ENCODE data around the gene RPP14. TPM values are rescaled to one million over a fixed set of nuclear protein-coding genes. Genes with fewer than 3 reads are reported as not detected.

The RPP14 gene
- total and polyA plus RNA-seq, 10 of the 15 experiments (the other 5 are each of a cell fraction or from before 2014, with no cell fraction given), result 9.1 to 21.2 (median 12.7) TPM

- no peak overlapping the region for H3K4me3 ChIP-seq
- no peak overlapping the region for H3K27ac ChIP-seq (ENCODE audit: control insufficient read depth, insufficient read depth)
- DNase-seq (ENCODE audit: low read depth, low spot score) (no peak), FAIRE-seq (no peak), ATAC-seq (no peak)
- TF ChIP-seq LARP7 (IDR thresholded peaks at IDR 0.05) (no peak), MXI1 (IDR thresholded peaks at IDR 0.05; ENCODE audit: low read depth, low read length) (no peak), KLF5 (IDR thresholded peaks at IDR 0.05; ENCODE audit: partially characterized antibody) (no peak), CBFB (IDR thresholded peaks at IDR 0.05; ENCODE audit: low read depth) (no peak), SIX5 (IDR thresholded peaks at IDR 0.05; ENCODE audit: low read depth, low read length, severe bottlenecking) (no peak)
- no peaks in the 10 kb centered on the region for H3K9me3 ChIP-seq (replicated peaks; ENCODE audit: control insufficient read depth, insufficient read depth, low read length)
- CTCF ChIA-PET, result interaction anchor here (0.7 to 0.9 kb wide), 2 partner anchors 10 to 83 kb away, joined by 3 read pairs; no protein-coding TSS in a partner anchor
- no peak overlapping the region for H3K4me2 ChIP-seq (ENCODE audit: control insufficient read depth, insufficient read depth)
- no peaks in the 10 kb centered on the region for H3K4me1 ChIP-seq (ENCODE audit: control insufficient read depth, insufficient read depth, low read length)
- intact Hi-C loops (cut with micrococcal nuclease; ENCODE audit: unreplicated experiment) (no loop called here), in situ Hi-C loops (cut with MboI) (no loop called here)
- H3K36me3 ChIP-seq (ENCODE audit: control insufficient read depth in 2 of 2, insufficient read depth in 2 of 2, low read length in 1 of 2), result peaks cover 0 to 12% of the 10 kb centered on the region in 2 experiments; a peak in 2 of 4 replicates
- RAD21 ChIA-PET (ENCODE audit: unreplicated experiment), result interaction anchor here (0.7 to 1.4 kb wide), 3 partner anchors 21 to 64 kb away, joined by 3 read pairs; no protein-coding TSS in a partner anchor
- BruUV-seq (replicated peaks), result no TSS peak
- no peaks in the 10 kb centered on the region for H3K79me2 ChIP-seq (ENCODE audit: control insufficient read depth, insufficient read depth, low read length)
- POLR2A ChIA-PET, result no interaction called here
- H4K20me1 ChIP-seq (ENCODE audit: control insufficient read depth, insufficient read depth), result no peaks in the 10 kb centered on the region
- no peak overlapping the region for H3K9ac ChIP-seq (ENCODE audit: control insufficient read depth, insufficient read depth, low read length)
- H2AFZ ChIP-seq (ENCODE audit: control insufficient read depth, low read depth, low read length), result no peak overlapping the region
- 85% methylated on average over 6 of the region's 6 CpGs for WGBS (ENCODE audit: insufficient coverage, insufficient replicate concordance, low lambda C conversion rate, missing lambda C conversion rate)
- SMC1A ChIA-PET (ENCODE audit: uncharacterized antibody, unreplicated experiment), result interaction anchor here (1.0 to 1.5 kb wide), 3 partner anchors 10 to 43 kb away, joined by 3 to 8 read pairs (median 5); no protein-coding TSS in a partner anchor
- no peaks in the 10 kb centered on the region for H3K27me3 ChIP-seq (replicated peaks in 1 of 2; ENCODE audit: control insufficient read depth in 2 of 2, insufficient read depth in 2 of 2, low read length in 1 of 2)
Observed at GRCh38 chr3:58260733-58261132, 45.3 kb upstream of the RPP14 start.

GRCh38 chr3:58261954-58262666 lies 43.9 kb upstream of the RPP14 start:
- TF ChIP-seq ATF7 (IDR thresholded peaks at IDR 0.05; ENCODE audit: low read depth) (peak; percentile 34; the same call in 1 of the 2 replicates), MTA2 (IDR thresholded peaks at IDR 0.05; ENCODE audit: low read depth) (0 out of 2 replicates have a peak, but pooled peaks have one; percentile 19), ZNF24 (IDR thresholded peaks at IDR 0.05) (0 out of 2 replicates have a peak, but pooled peaks have one; percentile 18), SREBF1 (IDR thresholded peaks at IDR 0.05; ENCODE audit: low read length) (no peak), MEF2B (IDR thresholded peaks at IDR 0.05; ENCODE audit: partially characterized antibody, poor library complexity, severe bottlenecking) (peak; percentile 18)
- RAD21 ChIA-PET (ENCODE audit: unreplicated experiment), result interaction anchor here (1.2 kb wide), 1 partner anchor 29 kb away, joined by 3 read pairs; no protein-coding TSS in a partner anchor
- Histone ChIP-seq H3K4me3 (no peak overlapping the region), H3K36me3 (ENCODE audit: control insufficient read depth in 2 of 2, insufficient read depth in 2 of 2, low read length in 1 of 2) (peaks cover 0 to 12% of the 10 kb centered on the region in 2 experiments; a peak in 2 of 4 replicates), H3K27ac (ENCODE audit: control insufficient read depth, insufficient read depth) (no peak overlapping the region), H2AFZ (ENCODE audit: control insufficient read depth, low read depth, low read length) (no peak overlapping the region), H3K9me3 (replicated peaks; ENCODE audit: control insufficient read depth, insufficient read depth, low read length) (no peaks in the 10 kb centered on the region), H3K27me3 (replicated peaks in 1 of 2; ENCODE audit: control insufficient read depth in 2 of 2, insufficient read depth in 2 of 2, low read length in 1 of 2) (no peaks in the 10 kb centered on the region), H4K20me1 (ENCODE audit: control insufficient read depth, insufficient read depth) (no peaks in the 10 kb centered on the region), H3K4me2 (ENCODE audit: control insufficient read depth, insufficient read depth) (no peak overlapping the region), H3K9ac (ENCODE audit: control insufficient read depth, insufficient read depth, low read length) (no peak overlapping the region), H3K79me2 (ENCODE audit: control insufficient read depth, insufficient read depth, low read length) (no peaks in the 10 kb centered on the region), H3K4me1 (ENCODE audit: control insufficient read depth, insufficient read depth, low read length) (no peaks in the 10 kb centered on the region)
- CTCF ChIA-PET, result interaction anchor here (1.6 kb wide), 1 partner anchor 44 kb away, joined by 7 read pairs; the partner anchor contains the start of genes HTD2 and RPP14
- in situ Hi-C loops (cut with MboI), result no loop called here
- DNase-seq (ENCODE audit: low read depth, low spot score), result no peak
- peak; percentile 90 for ATAC-seq
- WGBS (ENCODE audit: insufficient coverage, insufficient replicate concordance, low lambda C conversion rate, missing lambda C conversion rate), result 52% methylated on average over 3 of the region's 3 CpGs
- intact Hi-C loops (cut with micrococcal nuclease; ENCODE audit: unreplicated experiment), result no loop called here
- SMC1A ChIA-PET (ENCODE audit: uncharacterized antibody, unreplicated experiment), result interaction anchor here (0.7 to 1.4 kb wide), 3 partner anchors 23 to 75 kb away, joined by 3 to 4 read pairs (median 3); no protein-coding TSS in a partner anchor
- BruUV-seq (replicated peaks), result no TSS peak
- POLR2A ChIA-PET, result no interaction called here
- no peak for FAIRE-seq

Measured in GM12878 (cell line).